HG02588 (cell line): ENCODE data around the gene GATA6.

ENCODE experiments used
- ATAC-seq: cut with Tn5 transposase; IDR thresholded peaks from one replicate; pipeline ENCODE4 v1.9.1; 2021; ENCODE audit warnings: mild to moderate bottlenecking, moderate library complexity; ENCODE audit not compliant: unreplicated experiment

GATA6 gene

GRCh38 chr18:22169011-22169888 is at the start of gene GATA6:
GATA6 (plus strand) TSS chr18:22169589; CDS start chr18:22171145, 1,556 bp downstream.
- peak; percentile 46 for ATAC-seq

GRCh38 chr18:22124970-22125369 is 44.4 kb upstream of the GATA6 start:
- no peak for ATAC-seq

GRCh38 chr18:22128954-22129353 is 40.4 kb upstream of the GATA6 start:
- no peak for ATAC-seq

- no peak for ATAC-seq
Observed at GRCh38 chr18:22129778-22130177, 39.6 kb upstream of the GATA6 start.

- ATAC-seq, result no peak
Observed at GRCh38 chr18:22132258-22132657, 37.1 kb upstream of the GATA6 start.

- ATAC-seq, result no peak
Observed at GRCh38 chr18:22132763-22133162, 36.6 kb upstream of the GATA6 start.

GRCh38 chr18:22136395-22136794 is 33.0 kb upstream of the GATA6 start:
- no peak for ATAC-seq

- ATAC-seq, result no peak
Observed at GRCh38 chr18:22141211-22141610, 28.2 kb upstream of the GATA6 start.

- ATAC-seq, result no peak
Observed at GRCh38 chr18:22143347-22144340, 25.7 kb upstream of the GATA6 start.

GRCh38 chr18:22145160-22145559 is 24.2 kb upstream of the GATA6 start:
- no peak for ATAC-seq

- ATAC-seq, result no peak
Observed at GRCh38 chr18:22149710-22150109, 19.7 kb upstream of the GATA6 start.

- ATAC-seq, result no peak
Observed at GRCh38 chr18:22152093-22152492, 17.3 kb upstream of the GATA6 start.

GRCh38 chr18:22153428-22153827 is 16.0 kb upstream of the GATA6 start:
- ATAC-seq, result no peak

- no peak for ATAC-seq
Observed at GRCh38 chr18:22155584-22155983, 13.8 kb upstream of the GATA6 start.

GRCh38 chr18:22159014-22159413 is 10.4 kb upstream of the GATA6 start:
- no peak for ATAC-seq

GRCh38 chr18:22161090-22161489 is 8.3 kb upstream of the GATA6 start:
- no peak for ATAC-seq

- ATAC-seq, result no peak
Observed at GRCh38 chr18:22163416-22164161, 5.8 kb upstream of the GATA6 start.

GRCh38 chr18:22164337-22165048 is 4.9 kb upstream of the GATA6 start:
- no peak for ATAC-seq

GRCh38 chr18:22165049-22165602 is 4.3 kb upstream of the GATA6 start:
- ATAC-seq, result no peak

- ATAC-seq, result no peak
Observed at GRCh38 chr18:22165603-22166068, 3.8 kb upstream of the GATA6 start.
